ENCODE results near the gene TADA1. TPM values are rescaled to one million over a fixed set of nuclear protein-coding genes. Genes with fewer than 3 reads are reported as not detected.

The TADA1 gene, protein sequence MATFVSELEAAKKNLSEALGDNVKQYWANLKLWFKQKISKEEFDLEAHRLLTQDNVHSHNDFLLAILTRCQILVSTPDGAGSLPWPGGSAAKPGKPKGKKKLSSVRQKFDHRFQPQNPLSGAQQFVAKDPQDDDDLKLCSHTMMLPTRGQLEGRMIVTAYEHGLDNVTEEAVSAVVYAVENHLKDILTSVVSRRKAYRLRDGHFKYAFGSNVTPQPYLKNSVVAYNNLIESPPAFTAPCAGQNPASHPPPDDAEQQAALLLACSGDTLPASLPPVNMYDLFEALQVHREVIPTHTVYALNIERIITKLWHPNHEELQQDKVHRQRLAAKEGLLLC
- total RNA-seq: 9.8 and 12.3 TPM in 2 replicates

DNA sequence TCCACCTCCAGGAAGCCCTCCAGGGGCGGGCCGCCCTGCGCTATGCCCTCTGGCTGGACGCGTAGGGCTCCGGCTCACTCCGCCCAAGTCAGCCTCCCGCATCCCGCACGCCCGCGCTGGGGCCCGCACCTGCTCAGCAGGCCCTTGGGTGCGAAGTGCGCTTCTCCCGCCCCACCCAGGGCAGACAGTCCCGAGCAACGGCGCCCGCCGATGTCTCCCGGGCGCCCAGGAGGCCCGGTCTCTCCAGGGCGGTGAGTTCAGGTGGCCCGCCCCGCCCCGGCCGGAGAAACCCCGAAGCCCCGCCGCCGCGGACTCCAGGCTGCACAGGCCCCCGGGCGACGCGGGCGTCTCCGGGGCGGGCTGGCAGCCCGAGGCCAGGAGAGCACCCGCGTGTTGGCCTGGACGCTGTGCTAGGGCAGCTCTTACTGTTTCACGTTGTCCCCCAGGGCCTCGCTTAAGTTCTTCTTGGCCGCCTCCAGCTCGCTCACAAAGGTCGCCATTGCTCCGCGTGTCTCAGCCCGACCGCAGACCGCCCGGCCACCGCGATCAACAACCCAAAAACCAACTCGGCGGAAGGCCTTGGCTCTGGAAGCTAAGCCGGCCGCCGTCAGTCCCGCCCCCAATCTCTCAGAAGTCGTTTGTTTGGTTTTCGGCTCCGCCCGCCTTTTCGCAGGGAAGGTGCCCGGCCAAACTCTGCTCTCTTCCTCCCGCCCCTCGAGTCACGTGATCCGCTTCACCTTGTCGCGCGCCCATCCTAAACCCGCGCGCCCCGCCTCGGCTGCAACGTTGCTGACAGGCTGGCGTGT is at the start of gene TADA1:
TSS of gene TADA1 (minus strand) at position 531 of the 806 bp plus-strand sequence. CDS start at position 500, 31 bp downstream.

DNA sequence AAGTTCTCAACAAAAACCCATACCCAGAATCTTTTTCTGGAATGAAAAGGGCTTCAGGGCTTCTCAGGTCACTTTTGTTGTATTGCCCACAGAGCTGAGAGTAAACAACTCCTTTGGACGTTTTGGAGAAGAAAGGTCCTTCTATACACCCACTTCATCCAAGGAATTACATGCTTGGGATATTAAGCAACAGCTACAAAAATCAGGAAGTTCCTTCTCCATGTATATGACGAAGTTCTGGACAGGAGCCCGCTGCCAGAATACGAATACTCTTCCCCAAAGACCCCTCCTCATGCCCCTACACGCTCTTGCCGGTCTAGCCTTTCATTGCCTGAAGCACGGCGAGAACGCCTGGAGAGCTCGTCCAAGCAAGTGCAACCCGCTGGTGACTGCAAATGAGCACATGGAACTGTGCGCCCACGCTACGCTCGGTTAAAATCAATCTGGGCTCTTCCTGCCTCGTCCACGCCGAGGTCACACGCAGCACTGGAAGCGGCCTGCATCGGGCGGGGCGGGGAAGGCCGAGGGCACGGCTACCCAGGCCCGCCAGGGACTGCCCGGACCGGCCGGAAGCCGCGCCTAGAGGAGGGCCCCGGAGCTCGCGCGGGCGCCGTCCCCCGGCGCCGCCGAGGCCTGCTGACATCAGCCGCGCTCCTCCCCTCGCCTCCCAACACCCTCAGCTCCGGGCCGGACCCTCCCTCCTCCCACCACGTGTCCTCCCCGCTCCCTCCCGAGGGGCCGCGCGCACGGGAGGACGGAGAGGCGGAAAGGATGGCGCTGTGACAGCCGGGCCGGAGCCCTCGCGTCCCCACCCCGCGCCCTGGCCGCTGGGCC is 37.1 kb downstream of the TADA1 start, which contains the start of gene POGK:
TSS of gene POGK (plus strand) at position 710 of the 834 bp plus-strand sequence. CDS start 1,482 bp downstream, outside the sequence.

Other genes with a start within 250 kb of the TADA1 start
- gene POGK, start 36.8 kb downstream of the TADA1 start, total RNA-seq: 14.0 and 17.3 TPM in 2 replicates
- under 0.01 TPM in 2 replicates for gene ILDR2, start 99.3 kb upstream of the TADA1 start, total RNA-seq
- not detected in 2 replicates for gene MAEL, start 113.0 kb upstream of the TADA1 start, total RNA-seq
- gene GPA33, start 214.1 kb upstream of the TADA1 start, total RNA-seq: not detected in 2 replicates
- not detected in 2 replicates for gene STYXL2, start 217.8 kb upstream of the TADA1 start, total RNA-seq

Measured in bronchus fibroblast of lung (primary cell).